Activated T-cell treated with anti-CD3 and anti-CD28 coated beads for 24 hours (primary cell): Measurements from ENCODE around the gene AGL.
"Not testable (repeated sequence)": the region's sequence is repeated elsewhere in the genome, so short reads cannot be mapped to it uniquely, and the experiment has no call there.

Experiments
- DNase-seq: peaks from one replicate; pipeline ENCODE4 v3.0.0-alpha.2; 2020; ENCODE audit warnings: low read depth

Gene AGL

GRCh38 chr1:99851850-99852454 lies 1.8 kb downstream of the AGL start:
- DNase-seq: no peak

- DNase-seq: no peak
Observed at GRCh38 chr1:99852648-99853047, 2.5 kb downstream of the AGL start.

DNA sequence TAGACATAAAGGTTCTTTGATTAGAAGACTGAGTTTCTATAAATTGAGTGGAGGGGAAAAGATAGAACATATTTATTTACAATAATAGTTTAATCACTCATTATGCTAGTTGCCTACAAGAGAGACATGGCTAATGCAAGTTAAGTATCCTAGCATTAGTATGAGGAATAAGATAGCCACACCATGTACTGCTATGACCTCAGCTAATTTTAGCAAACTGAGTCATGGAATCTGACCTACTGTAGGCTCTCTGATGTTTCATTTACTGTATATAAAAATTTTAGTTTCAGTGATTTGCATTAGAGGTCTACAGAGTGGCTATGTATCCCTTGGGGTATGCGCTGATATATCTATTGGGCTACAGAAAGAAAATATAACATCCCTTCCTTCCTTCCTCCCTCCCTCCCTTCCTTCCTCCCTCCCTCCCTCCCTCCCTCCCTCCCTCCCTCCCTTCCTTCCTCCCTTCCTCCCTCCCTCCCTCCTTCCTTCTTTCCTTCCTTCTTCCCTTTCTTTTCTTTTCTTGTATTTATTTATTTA lies 5.8 kb downstream of the AGL start:
- no peak for DNase-seq

DNA sequence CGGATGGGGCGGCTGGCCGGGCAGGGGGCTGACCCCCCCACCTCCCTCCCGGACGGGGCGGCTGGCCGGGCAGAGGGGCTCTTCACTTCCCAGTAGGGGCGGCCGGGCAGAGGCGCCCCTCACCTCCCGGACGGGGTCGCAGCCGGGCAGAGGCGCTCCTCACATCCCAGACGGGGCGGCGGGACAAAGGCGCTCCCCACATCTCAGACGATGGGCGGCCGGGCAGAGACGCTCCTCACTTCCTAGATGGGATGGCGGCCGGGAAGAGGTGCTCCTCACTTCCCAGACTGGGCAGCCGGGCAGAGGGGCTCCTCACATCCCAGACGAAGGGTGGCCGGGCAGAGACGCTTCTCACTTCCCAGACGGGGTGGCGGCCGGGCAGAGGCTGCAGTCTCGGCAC lies 6.9 kb downstream of the AGL start:
- DNase-seq: not testable (repeated sequence)

- no peak for DNase-seq
Observed at GRCh38 chr1:99858286-99858685, 8.1 kb downstream of the AGL start.

DNA sequence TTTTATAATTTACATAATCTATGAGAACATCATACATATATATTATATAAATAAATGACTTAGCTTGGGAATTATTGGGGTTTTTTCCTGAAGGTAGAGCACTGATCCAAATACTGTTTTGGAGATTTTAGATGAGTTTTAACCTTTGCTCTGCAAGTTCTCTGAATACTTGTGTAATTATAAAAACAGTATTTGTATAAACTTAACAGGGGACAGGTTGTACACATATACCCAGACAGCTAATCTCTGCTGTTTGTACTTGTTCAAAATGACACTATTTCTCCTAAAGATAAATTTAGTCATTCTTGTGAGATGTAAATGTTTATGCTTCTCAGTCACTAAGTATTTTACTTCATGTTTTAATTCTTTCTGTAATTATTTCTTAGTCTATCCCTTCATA lies 8.7 kb downstream of the AGL start:
- DNase-seq: no peak

DNA sequence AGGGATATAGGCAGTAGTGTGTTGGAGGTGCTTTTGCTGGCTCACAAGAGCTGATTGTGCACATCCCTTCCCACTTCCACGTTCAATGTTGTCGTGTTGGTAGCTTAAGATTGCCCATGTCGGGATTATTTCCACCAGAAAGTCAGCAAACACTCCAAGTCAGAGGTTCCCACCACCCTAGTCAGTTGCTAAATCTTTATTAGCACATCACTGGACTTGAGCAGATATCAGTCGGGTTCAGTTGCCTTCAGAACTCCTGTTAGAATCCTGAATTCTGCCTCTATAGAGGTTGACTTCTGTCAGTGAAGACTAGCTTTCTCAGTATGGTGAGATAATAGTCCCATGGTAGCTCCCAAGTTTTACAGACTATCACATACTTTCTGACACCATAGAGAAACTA lies 10.5 kb downstream of the AGL start:
- no peak for DNase-seq

DNA sequence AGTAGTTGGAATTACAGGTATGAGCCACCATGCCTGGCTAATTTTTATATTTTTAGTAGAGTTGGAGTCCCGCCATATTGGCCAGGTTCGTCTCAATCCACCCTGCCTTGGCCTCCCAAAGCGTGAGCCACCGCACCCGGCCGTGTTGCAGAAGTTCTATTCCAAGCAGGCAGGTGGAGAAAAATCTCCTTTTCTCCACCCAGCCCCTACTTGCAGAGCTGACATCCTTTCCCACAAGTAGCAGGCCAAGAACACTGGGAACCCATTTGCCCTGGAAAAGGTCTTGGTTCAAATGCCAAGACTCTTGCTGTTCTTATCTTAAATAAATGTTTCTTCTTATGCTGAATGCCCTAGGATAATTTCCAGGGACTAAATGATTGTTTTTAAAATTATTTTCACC lies 17.5 kb downstream of the AGL start:
- DNase-seq: no peak

GRCh38 chr1:99869304-99869703 lies 19.1 kb downstream of the AGL start:
- DNase-seq: no peak

DNA sequence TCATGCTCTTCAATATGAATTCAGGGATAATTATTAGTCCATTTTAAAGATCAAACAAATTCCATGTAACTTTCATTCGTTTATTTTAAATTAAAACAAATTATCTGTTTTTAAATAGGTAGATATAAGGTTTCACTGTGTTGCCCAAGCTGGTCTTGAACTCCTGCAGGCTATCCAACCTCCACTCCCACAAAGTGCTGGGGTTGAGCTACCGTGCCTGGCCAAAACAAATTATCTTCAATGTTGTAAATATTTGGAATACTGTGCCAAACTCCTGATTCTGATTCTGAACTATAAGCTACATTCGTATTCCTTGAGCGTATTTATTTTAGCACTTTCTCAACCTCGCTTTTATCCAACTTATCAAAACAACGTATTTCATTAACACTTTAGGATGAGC lies 19.6 kb downstream of the AGL start:
- no peak for DNase-seq

DNA sequence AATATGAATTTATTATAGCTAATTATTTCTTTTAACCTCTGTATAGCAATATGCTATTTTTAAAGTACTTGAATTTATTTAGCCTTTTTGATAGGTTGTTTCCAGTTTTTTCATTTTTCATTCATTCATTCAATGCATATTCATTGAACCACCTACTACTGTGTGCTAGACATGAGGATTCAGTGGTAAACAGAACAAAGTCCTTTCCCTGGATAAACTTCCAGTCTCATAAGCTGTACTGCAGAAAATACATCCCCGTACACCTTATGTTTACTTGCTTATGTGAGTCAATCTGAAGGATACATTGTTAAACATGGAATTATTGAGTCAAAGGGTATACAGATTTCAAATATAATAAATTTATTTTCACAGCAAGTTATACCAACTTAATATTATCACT lies 21.9 kb downstream of the AGL start:
- DNase-seq: no peak

- no peak for DNase-seq
Observed at GRCh38 chr1:99877568-99877967, 27.4 kb downstream of the AGL start.

DNA sequence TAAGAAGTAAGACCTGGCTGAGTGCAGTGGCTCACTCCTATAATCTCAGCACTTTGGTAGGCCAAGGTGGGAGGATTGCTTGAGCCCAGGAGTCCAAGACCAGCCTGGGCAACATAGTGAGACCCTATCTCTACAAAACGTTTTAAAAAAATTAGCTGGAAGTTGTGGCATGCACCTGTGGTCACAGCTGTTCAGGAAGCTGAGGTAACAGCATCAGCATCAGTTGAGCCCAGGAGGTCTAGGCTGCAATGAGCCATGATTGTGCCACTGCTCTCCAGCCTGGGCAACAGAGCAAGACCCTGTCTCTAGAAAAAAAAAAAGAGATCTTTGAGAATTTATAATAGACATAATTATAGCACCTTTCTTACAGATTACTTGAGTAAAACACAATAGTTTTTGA lies 36.0 kb downstream of the AGL start:
- DNase-seq: no peak

- DNase-seq: no peak
Observed at GRCh38 chr1:99886841-99887240, 36.7 kb downstream of the AGL start.

DNA sequence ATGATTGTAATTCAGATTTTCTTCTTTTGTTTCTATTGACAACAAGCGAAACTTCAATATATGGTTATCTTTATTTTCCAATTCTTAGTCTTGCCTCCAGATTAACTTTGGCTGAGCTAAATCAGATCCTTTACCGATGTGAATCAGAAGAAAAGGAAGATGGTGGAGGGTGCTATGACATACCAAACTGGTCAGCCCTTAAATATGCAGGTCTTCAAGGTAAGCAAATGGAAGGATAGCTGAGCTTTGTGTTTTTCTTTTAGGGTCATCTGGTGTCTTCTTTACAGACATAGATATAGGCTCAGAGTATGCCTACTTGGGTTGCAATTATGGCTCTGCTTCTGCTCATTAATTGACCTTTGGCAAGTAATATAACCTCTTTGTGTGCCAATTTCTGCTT lies 37.7 kb downstream of the AGL start:
- DNase-seq: no peak

- DNase-seq: no peak
Observed at GRCh38 chr1:99891997-99892396, 41.8 kb downstream of the AGL start.

- DNase-seq: not testable (repeated sequence)
Observed at GRCh38 chr1:99903278-99903677, 53.1 kb downstream of the AGL start.

DNA sequence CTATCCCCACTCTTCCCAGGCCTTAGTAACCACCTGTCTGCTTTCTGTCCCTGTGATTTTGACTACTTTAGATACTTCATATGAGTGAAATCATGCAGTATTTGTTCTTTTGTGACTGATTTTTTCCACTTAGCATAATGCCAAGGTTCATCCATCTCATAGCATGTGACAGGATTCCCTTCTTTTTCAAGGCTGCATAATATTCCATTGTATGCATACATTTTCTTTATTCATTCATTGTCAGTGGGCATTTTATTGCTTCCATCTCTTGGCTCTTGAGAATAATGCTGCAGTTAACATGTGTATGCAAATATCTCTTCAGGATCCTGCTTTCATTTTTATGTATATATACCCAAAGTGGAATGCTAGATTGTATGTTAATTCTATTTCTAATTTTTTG lies 56.4 kb downstream of the AGL start:
- no peak for DNase-seq

GRCh38 chr1:99917214-99917613 lies 67.1 kb downstream of the AGL start:
- no peak for DNase-seq

DNA sequence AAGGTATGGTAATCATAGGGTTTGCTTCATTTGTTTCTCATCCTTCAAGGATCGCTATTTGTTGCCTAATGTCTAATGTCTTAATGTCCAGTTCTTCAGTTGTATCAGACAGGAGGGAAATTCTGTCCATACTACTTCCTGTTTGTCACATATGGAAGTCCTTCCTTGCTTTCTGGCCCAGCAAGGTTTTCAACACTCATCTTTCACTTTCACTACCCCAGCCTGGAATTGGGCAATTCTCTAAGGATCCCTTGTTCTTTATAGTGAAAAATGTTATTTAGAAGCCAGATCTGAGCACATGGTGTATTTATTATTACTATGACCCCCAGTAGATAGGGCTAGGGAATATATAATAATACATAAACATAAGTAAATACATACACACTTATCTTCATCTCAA lies 69.1 kb downstream of the AGL start:
- DNase-seq: no peak

DNA sequence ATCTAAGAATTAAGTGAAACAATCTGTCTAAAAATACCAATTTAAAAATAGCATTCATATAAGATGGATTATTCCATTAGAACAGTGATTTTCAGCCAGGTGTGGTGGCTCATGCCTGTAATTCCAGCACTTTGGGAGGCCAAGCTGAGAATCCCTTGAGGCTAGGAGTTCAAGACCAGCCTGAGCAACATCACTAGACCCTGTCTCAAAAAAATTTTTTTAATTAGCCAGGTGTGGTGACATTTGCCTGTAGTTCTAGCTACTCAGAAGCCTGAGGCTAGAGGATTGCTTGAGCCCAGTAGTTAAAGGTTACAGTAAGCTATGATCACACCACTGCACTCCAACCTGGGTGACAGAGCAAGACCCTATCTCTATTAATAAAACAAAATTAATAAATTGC lies 84.6 kb downstream of the AGL start:
- no peak for DNase-seq

DNA sequence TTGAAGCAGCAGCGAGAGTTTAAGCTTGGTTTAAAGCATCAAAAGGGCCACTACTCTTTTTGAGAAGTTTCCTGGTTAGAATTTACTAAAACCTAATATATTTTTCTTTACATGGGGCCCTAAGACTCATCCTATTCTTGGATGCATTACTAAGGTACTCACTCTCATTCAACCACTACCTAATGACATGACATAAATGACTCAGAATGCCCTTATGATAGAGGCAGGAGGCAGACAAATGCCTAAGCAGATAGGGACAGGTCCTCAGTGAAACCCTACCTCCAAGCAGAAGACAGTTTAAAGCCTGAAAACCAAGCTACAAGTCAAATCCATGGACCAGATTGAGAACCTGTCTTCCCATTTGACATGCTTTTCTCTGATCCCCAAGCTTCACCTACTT lies 85.4 kb downstream of the AGL start:
- DNase-seq: no peak

DNA sequence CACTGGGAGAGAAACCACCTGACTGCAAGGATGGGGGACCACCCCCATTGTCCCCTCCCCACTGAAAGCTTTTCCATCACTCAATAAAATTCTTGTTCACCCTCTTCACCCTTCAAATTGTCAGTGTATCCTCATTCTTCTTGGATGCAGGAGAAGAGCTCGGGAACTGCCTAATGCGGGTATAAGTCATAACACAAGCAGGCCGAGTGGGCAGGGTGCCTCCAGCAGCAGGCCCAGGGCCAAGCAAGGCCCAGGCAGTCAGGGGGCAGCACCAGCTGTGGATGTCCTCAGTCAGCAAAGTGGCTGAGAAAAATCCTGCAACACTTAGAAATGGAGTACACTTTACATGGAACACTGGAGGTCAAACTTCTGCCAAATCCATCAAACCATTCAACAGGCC lies 85.9 kb downstream of the AGL start:
- DNase-seq: no peak

- no peak for DNase-seq
Observed at GRCh38 chr1:99942723-99943122, 92.6 kb downstream of the AGL start.
